Measurements from ENCODE around the gene AKAP9. TPM values are rescaled to one million over a fixed set of nuclear protein-coding genes. Genes with fewer than 3 reads are reported as not detected.

AKAP9 gene
- total and polyA plus RNA-seq, 4 experiments from 2014 or later, result 8.6 to 91.4 (median 71.0) TPM

DNA sequence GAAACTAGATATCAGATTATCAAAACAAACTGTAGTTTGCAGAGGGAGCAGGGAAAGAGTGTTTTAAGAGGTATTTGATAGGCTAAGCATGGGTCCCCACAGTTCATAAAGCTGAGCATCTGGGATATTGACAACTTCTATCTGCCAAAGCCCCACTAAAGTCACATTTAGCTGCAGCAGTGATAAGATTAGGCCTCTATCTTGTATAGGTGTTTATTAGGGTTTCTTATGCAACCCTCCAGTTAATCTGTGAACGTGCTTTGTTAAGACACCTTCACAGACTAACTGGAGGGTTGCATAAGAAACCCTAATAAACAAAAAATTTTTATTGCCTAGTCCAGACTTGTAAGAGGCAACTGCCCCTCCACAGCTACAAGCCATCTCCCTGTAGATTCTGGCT lies 115.6 kb downstream of the AKAP9 start:
- no peak overlapping the region for H3K4me3 ChIP-seq (ENCODE audit: low read length in 2 of 2)
- peaks cover 19% of the 10 kb centered on the region for H3K4me1 ChIP-seq (ENCODE audit: insufficient read depth, low read length)
- CTCF ChIA-PET (ENCODE audit: partially characterized antibody), result no interaction called here
- intact Hi-C loops (cut with micrococcal nuclease), result no loop called here
- Mint-ChIP-seq H3K36me3 (peaks cover 14 to 24% of the 10 kb centered on the region in 2 donors), H3K27me3 (no peaks in the 10 kb centered on the region), H3K4me3 (no peak overlapping the region), H3K27ac (no peak overlapping the region), H3K9me3 (no peaks in the 10 kb centered on the region), H3K4me1 (peaks cover 14 to 17% (median 14%) of the 10 kb centered on the region in 4 donors)
- no peaks in the 10 kb centered on the region for H3K27me3 ChIP-seq (ENCODE audit: insufficient read depth, low read length)
- H3K27ac ChIP-seq (ENCODE audit: low read depth, low read length), result no peak overlapping the region
- no peaks in the 10 kb centered on the region for H3K9me3 ChIP-seq (ENCODE audit: control insufficient read depth in 1 of 2, low read length in 2 of 2)
- no peak for DNase-seq
- H3K36me3 ChIP-seq (ENCODE audit: insufficient read depth, low read length), result no peaks in the 10 kb centered on the region
- POLR2A ChIA-PET (ENCODE audit: partially characterized antibody), result no interaction called here

DNA sequence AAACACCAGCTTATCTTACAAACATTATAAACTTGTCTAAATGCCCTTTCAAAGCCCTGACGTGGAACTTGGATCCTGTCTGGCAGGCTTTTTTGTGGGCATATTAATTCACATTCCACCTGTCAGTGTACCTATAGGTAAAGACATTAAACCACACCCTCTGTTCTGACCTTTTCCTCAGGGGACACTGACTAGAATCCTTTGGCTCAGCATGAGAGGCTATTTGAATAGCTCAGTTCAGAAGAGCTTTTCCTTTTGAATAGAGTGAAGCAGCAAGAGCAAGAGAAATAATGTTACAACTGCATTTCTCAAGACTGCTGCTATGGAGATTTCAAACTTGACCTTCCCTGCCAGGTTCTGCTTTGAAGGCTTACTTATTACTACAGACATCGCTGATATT lies 116.7 kb downstream of the AKAP9 start:
- peak overlapping the region in 1 of 8 donors; percentile 72 for H3K4me3 Mint-ChIP-seq
- H3K27ac Mint-ChIP-seq, result no peak overlapping the region

DNA sequence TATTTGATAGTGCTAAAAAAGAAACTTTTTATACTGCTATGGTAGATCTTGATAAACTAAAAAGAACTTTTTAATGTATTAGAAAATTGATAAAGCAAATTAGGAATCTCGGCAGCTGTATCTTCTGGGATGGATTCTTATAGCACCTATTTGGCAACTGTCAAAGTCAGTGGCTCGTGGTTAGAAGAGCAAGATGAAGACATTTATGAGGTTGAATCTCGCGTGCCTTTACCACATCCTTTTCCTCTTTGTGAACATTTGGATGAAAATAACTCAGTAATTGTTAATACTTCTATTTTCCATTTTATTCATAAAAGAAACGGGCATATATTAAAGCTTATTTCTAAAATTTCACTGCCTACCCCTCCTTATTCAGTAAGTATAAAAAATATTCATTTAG lies 117.4 kb downstream of the AKAP9 start:
- intact Hi-C loops (cut with micrococcal nuclease), result no loop called here
- Mint-ChIP-seq H3K27me3 (no peaks in the 10 kb centered on the region), H3K9me3 (no peaks in the 10 kb centered on the region), H3K4me3 (peak overlapping the region in 7 of 8 donors; percentile 13 to 72 (median 39)), H3K36me3 (peaks cover 22 to 23% of the 10 kb centered on the region in 2 donors), H3K27ac (no peak overlapping the region), H3K4me1 (peaks cover 14% of the 10 kb centered on the region in 4 donors)
- peaks cover 6% of the 10 kb centered on the region for H3K36me3 ChIP-seq (ENCODE audit: insufficient read depth, low read length)
- DNase-seq, result peak in 4 of 5 donors; percentile 20 to 34 (median 24)
- no peaks in the 10 kb centered on the region for H3K9me3 ChIP-seq (ENCODE audit: control insufficient read depth in 1 of 2, low read length in 2 of 2)
- CTCF ChIA-PET (ENCODE audit: partially characterized antibody), result interaction anchor here (1.5 kb wide), 1 partner anchor 13 kb away, joined by 4 read pairs; no protein-coding TSS in a partner anchor
- H3K27me3 ChIP-seq (ENCODE audit: insufficient read depth, low read length), result no peaks in the 10 kb centered on the region
- H3K27ac ChIP-seq (ENCODE audit: low read depth, low read length), result no peak overlapping the region
- H3K4me1 ChIP-seq (ENCODE audit: insufficient read depth, low read length), result peaks cover 19% of the 10 kb centered on the region
- POLR2A ChIA-PET (ENCODE audit: partially characterized antibody), result no interaction called here
- H3K4me3 ChIP-seq (ENCODE audit: low read length in 2 of 2), result no peak overlapping the region

More for the DNA sequence above, 116.7 kb downstream of the AKAP9 start:
- no peak overlapping the region for H3K4me3 ChIP-seq (ENCODE audit: low read length in 2 of 2)
- H3K9me3 ChIP-seq (ENCODE audit: control insufficient read depth in 1 of 2, low read length in 2 of 2), result no peaks in the 10 kb centered on the region
- H3K27me3 Mint-ChIP-seq, result no peaks in the 10 kb centered on the region
- no peaks in the 10 kb centered on the region for H3K9me3 Mint-ChIP-seq
- H3K36me3 Mint-ChIP-seq, result peaks cover 21 to 23% of the 10 kb centered on the region in 2 donors
- H3K4me1 ChIP-seq (ENCODE audit: insufficient read depth, low read length), result peaks cover 19% of the 10 kb centered on the region
- intact Hi-C loops (cut with micrococcal nuclease), result no loop called here
- H3K27me3 ChIP-seq (ENCODE audit: insufficient read depth, low read length), result no peaks in the 10 kb centered on the region
- H3K27ac ChIP-seq (ENCODE audit: low read depth, low read length), result no peak overlapping the region
- no peak for DNase-seq
- POLR2A ChIA-PET (ENCODE audit: partially characterized antibody), result no interaction called here
- CTCF ChIA-PET (ENCODE audit: partially characterized antibody), result interaction anchor here (1.1 to 1.5 kb wide), 2 partner anchors 8 to 12 kb away, joined by 3 to 4 read pairs; no protein-coding TSS in a partner anchor
- H3K36me3 ChIP-seq (ENCODE audit: insufficient read depth, low read length), result peaks cover 6% of the 10 kb centered on the region
- peaks cover 14% of the 10 kb centered on the region in 4 donors for H3K4me1 Mint-ChIP-seq

DNA sequence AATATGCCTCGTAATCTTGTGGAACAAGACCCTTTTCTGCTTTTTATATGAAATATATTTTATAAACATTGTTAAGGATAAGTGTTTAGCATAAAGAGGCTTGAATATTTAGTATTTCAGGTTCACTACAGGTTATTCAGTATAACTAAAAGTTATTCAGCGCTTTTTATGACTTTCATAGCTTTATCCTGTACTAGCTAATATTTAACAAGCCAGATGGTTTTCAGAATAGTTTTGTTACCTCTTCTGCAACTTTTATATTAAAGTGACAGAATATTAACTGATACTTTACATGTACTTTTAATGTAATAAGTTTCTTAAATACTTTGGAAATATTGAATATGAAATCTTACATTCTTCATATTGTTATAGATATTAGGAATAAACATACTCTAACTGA lies 118.2 kb downstream of the AKAP9 start:
- Mint-ChIP-seq H3K4me3 (no peak overlapping the region), H3K36me3 (peaks cover 17 to 20% of the 10 kb centered on the region in 2 donors), H3K9me3 (no peaks in the 10 kb centered on the region), H3K4me1 (peaks cover 14% of the 10 kb centered on the region in 4 donors), H3K27me3 (no peaks in the 10 kb centered on the region), H3K27ac (no peak overlapping the region)
- POLR2A ChIA-PET (ENCODE audit: partially characterized antibody), result no interaction called here
- Histone ChIP-seq H3K27ac (ENCODE audit: low read depth, low read length) (no peak overlapping the region), H3K36me3 (ENCODE audit: insufficient read depth, low read length) (peaks cover 6% of the 10 kb centered on the region), H3K27me3 (ENCODE audit: insufficient read depth, low read length) (no peaks in the 10 kb centered on the region), H3K4me3 (ENCODE audit: low read length in 2 of 2) (no peak overlapping the region), H3K4me1 (ENCODE audit: insufficient read depth, low read length) (peaks cover 19% of the 10 kb centered on the region), H3K9me3 (ENCODE audit: control insufficient read depth in 1 of 2, low read length in 2 of 2) (no peaks in the 10 kb centered on the region)
- CTCF ChIA-PET (ENCODE audit: partially characterized antibody), result interaction anchor here (1.5 kb wide), 1 partner anchor 14 kb away, joined by 4 read pairs; no protein-coding TSS in a partner anchor
- no peak for DNase-seq
- intact Hi-C loops (cut with micrococcal nuclease), result no loop called here

DNA sequence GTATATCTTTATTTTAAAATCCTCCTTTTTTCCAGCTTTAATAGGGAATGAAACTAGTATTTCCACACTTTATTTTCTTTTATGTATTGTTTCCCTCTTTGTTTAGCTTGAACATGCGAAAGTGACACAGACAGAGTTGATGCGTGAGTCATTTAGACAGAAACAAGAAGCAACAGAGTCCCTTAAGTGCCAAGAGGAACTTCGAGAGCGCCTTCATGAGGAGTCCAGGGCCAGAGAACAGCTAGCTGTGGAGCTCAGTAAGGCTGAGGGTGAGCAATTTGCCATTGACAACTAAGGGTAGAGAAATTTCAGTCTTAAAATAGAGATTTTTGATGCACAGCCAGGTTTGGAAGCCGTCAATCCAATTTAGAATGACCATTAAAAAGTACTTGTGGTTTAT lies 120.5 kb downstream of the AKAP9 start:
- no peaks in the 10 kb centered on the region for H3K27me3 ChIP-seq (ENCODE audit: insufficient read depth, low read length)
- DNase-seq, result no peak
- H3K9me3 ChIP-seq (ENCODE audit: control insufficient read depth in 1 of 2, low read length in 2 of 2), result no peaks in the 10 kb centered on the region
- Mint-ChIP-seq H3K4me3 (no peak overlapping the region), H3K27me3 (no peaks in the 10 kb centered on the region), H3K36me3 (peaks cover 17 to 24% of the 10 kb centered on the region in 2 donors), H3K9me3 (no peaks in the 10 kb centered on the region), H3K27ac (no peak overlapping the region), H3K4me1 (peaks cover 12 to 14% (median 13%) of the 10 kb centered on the region in 4 donors)
- H3K4me3 ChIP-seq (ENCODE audit: low read length in 2 of 2), result no peak overlapping the region
- peaks cover 6% of the 10 kb centered on the region for H3K36me3 ChIP-seq (ENCODE audit: insufficient read depth, low read length)
- H3K27ac ChIP-seq (ENCODE audit: low read depth, low read length), result no peak overlapping the region
- H3K4me1 ChIP-seq (ENCODE audit: insufficient read depth, low read length), result peaks cover 19% of the 10 kb centered on the region
- intact Hi-C loops (cut with micrococcal nuclease), result no loop called here
- ChIA-PET CTCF (ENCODE audit: partially characterized antibody) (interaction anchor here (0.6 to 1.0 kb wide), 3 partner anchors 9 to 387 kb away, joined by 3 to 4 read pairs (median 3); no protein-coding TSS in a partner anchor), POLR2A (ENCODE audit: partially characterized antibody) (interaction anchor here (1.1 kb wide), 1 partner anchor 73 kb away, joined by 3 read pairs; the partner anchor contains the start of gene CYP51A1)

DNA sequence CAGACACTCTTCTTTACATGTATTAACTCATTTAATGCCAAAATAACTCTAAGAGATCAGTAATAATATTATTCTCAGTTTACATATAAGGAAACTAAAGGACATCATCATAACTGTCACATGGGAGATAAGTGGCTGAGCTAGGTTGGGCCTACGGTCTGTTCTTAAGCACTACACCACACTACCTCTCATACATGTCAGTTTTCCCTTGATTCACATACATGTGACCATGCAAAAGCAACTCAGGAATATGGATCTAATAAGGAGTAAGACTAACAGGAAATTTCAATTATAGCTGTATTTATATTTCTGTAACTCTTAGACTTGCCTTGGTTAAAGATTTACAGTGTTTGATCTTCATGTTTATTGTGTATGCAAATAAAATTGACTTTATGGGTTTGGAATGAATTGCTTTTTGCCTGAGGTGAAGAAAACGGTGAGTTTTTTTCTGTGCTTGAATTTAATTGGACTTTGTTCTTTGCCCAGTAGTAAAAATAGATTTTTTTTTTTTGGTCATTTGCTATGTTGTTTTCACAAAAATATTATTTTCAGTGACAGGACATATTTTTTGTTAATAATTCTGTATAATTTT lies 123.9 kb downstream of the AKAP9 start:
- Mint-ChIP-seq H3K27ac (no peak overlapping the region), H3K36me3 (peaks cover 36 to 51% of the 10 kb centered on the region in 2 donors), H3K4me1 (no peaks in the 10 kb centered on the region), H3K4me3 (no peak overlapping the region), H3K27me3 (no peaks in the 10 kb centered on the region), H3K9me3 (no peaks in the 10 kb centered on the region)
- Histone ChIP-seq H3K36me3 (ENCODE audit: insufficient read depth, low read length) (peaks cover 23% of the 10 kb centered on the region), H3K9me3 (ENCODE audit: control insufficient read depth in 1 of 2, low read length in 2 of 2) (no peaks in the 10 kb centered on the region), H3K4me1 (ENCODE audit: insufficient read depth, low read length) (no peaks in the 10 kb centered on the region), H3K27ac (ENCODE audit: low read depth, low read length) (no peak overlapping the region), H3K4me3 (ENCODE audit: low read length in 2 of 2) (no peak overlapping the region), H3K27me3 (ENCODE audit: insufficient read depth, low read length) (no peaks in the 10 kb centered on the region)
- ChIA-PET POLR2A (ENCODE audit: partially characterized antibody) (interaction anchor here (1.1 kb wide), 1 partner anchor 69 kb away, joined by 4 read pairs; no protein-coding TSS in a partner anchor), CTCF (ENCODE audit: partially characterized antibody) (no interaction called here)
- intact Hi-C loops (cut with micrococcal nuclease), result no loop called here
- DNase-seq, result no peak

DNA sequence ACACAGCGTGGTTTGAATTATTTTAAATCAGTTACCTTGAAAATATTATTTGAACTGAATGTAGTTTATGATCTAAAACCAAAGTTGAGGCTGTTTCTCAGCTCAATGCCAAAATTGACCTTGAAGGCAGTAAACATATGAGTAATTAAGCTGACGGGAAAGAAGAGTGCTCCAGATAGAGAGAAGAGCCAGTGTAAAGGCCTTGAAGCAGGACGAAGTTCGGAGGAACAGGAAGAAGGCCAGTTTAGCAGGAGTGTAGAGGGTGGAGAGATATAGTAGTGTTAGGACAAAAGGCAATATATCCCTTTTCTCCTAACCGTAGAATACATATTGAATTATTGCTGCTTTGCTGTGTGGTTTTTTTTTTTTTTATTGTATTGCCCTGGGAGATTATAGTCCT lies 130.4 kb downstream of the AKAP9 start:
- H3K27me3 Mint-ChIP-seq, result no peaks in the 10 kb centered on the region

More for the DNA sequence above, 130.4 kb downstream of the AKAP9 start:
- peak overlapping the region in 2 of 7 donors; percentile 0 to 33 for H3K27ac Mint-ChIP-seq
- Histone ChIP-seq H3K4me3 (ENCODE audit: low read length in 2 of 2) (no peak overlapping the region), H3K27ac (ENCODE audit: low read depth, low read length) (no peak overlapping the region), H3K27me3 (ENCODE audit: insufficient read depth, low read length) (no peaks in the 10 kb centered on the region), H3K36me3 (ENCODE audit: insufficient read depth, low read length) (peaks cover 27% of the 10 kb centered on the region), H3K4me1 (ENCODE audit: insufficient read depth, low read length) (no peaks in the 10 kb centered on the region), H3K9me3 (ENCODE audit: control insufficient read depth in 1 of 2, low read length in 2 of 2) (no peaks in the 10 kb centered on the region)
- peaks cover 63% of the 10 kb centered on the region in 2 donors for H3K36me3 Mint-ChIP-seq
- peaks cover 0 to 4% (median under 1%) of the 10 kb centered on the region in 4 donors for H3K4me1 Mint-ChIP-seq
- peak overlapping the region in 1 of 8 donors; percentile 4 for H3K4me3 Mint-ChIP-seq
- ChIA-PET POLR2A (ENCODE audit: partially characterized antibody) (no interaction called here), CTCF (ENCODE audit: partially characterized antibody) (interaction anchor here (1.1 kb wide), 1 partner anchor 10 kb away, joined by 3 read pairs; no protein-coding TSS in a partner anchor)
- no peaks in the 10 kb centered on the region for H3K9me3 Mint-ChIP-seq
- intact Hi-C loops (cut with micrococcal nuclease), result no loop called here
- DNase-seq, result no peak

All from CD4-positive, alpha-beta memory T cell (primary cell).